ENCODE data around the gene ATP1A2. TPM values are rescaled to one million over a fixed set of nuclear protein-coding genes. Genes with fewer than 3 reads are reported as not detected.

Gene ATP1A2
- total and polyA plus RNA-seq, 10 of the 15 experiments (the other 5 are each of a cell fraction or from before 2014, with no cell fraction given) = 0.15 TPM; not detected in 9

DNA sequence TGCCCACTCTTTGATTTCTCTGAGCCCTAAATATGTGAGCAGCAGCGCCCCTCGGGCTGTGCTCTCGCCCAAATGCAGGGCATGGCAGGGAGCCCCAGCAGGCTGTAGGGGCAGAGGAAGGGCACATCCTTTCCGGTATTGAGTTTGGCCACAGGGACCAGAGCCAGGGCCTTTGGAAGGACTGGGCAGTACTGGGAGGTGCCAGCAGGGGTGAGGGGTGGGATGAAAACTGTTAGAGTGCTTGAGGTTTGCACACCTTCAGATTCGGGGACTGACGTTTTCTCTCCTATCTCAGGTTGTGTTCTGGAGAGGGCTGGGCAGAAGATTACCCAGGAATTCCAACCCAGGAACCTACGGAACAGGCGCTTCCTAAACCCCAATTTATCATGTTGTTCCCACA is 2.2 kb upstream of the ATP1A2 start:
- no peak overlapping the region for H3K9ac ChIP-seq (ENCODE audit: control insufficient read depth, insufficient read depth, low read length)
- ChIA-PET RAD21 (ENCODE audit: unreplicated experiment) (no interaction called here), SMC1A (ENCODE audit: uncharacterized antibody, unreplicated experiment) (no interaction called here), CTCF (no interaction called here), POLR2A (no interaction called here)
- ATAC-seq (no peak), FAIRE-seq (no peak), DNase-seq (ENCODE audit: low read depth, low spot score) (no peak)
- 35% methylated on average over 8 of the region's 8 CpGs for WGBS (ENCODE audit: insufficient coverage, insufficient replicate concordance, low lambda C conversion rate, missing lambda C conversion rate)
- H3K4me3 ChIP-seq = no peak overlapping the region
- H2AFZ ChIP-seq (ENCODE audit: control insufficient read depth, low read depth, low read length) = no peak overlapping the region
- H4K20me1 ChIP-seq (ENCODE audit: control insufficient read depth, insufficient read depth) = 0 out of 2 replicates have a peak, but pooled peaks cover 3% of the 10 kb centered on the region
- H3K4me2 ChIP-seq (ENCODE audit: control insufficient read depth, insufficient read depth) = no peak overlapping the region
- no peak overlapping the region for H3K27ac ChIP-seq (ENCODE audit: control insufficient read depth, insufficient read depth)
- H3K36me3 ChIP-seq (ENCODE audit: control insufficient read depth in 2 of 2, insufficient read depth in 2 of 2, low read length in 1 of 2) = no peaks in the 10 kb centered on the region
- TF ChIP-seq SMAD1 (IDR thresholded peaks at IDR 0.05; ENCODE audit: low read depth, partially characterized antibody) (no peak), ZNF217 (IDR thresholded peaks at IDR 0.05) (no peak), CHD1 (IDR thresholded peaks at IDR 0.05; ENCODE audit: low read depth, low read length) (no peak), NR2C1 (IDR thresholded peaks at IDR 0.05) (no peak)
- TF ChIP-seq, protein P1, sequence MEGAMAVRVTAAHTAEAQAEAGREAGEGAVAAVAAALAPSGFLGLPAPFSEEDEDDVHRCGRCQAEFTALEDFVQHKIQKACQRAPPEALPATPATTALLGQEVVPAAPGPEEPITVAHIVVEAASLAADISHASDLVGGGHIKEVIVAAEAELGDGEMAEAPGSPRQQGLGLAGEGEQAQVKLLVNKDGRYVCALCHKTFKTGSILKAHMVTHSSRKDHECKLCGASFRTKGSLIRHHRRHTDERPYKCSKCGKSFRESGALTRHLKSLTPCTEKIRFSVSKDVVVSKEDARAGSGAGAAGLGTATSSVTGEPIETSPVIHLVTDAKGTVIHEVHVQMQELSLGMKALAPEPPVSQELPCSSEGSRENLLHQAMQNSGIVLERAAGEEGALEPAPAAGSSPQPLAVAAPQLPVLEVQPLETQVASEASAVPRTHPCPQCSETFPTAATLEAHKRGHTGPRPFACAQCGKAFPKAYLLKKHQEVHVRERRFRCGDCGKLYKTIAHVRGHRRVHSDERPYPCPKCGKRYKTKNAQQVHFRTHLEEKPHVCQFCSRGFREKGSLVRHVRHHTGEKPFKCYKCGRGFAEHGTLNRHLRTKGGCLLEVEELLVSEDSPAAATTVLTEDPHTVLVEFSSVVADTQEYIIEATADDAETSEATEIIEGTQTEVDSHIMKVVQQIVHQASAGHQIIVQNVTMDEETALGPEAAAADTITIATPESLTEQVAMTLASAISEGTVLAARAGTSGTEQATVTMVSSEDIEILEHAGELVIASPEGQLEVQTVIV (IDR thresholded peaks at IDR 0.05; ENCODE audit: borderline replicate concordance, partially characterized antibody) = no peak
- no peaks in the 10 kb centered on the region for H3K4me1 ChIP-seq (ENCODE audit: control insufficient read depth, insufficient read depth, low read length)
- H3K9me3 ChIP-seq (replicated peaks; ENCODE audit: control insufficient read depth, insufficient read depth, low read length) = no peaks in the 10 kb centered on the region
- in situ Hi-C loops (cut with MboI) (no loop called here), intact Hi-C loops (cut with micrococcal nuclease; ENCODE audit: unreplicated experiment) (no loop called here)
- H3K79me2 ChIP-seq (ENCODE audit: control insufficient read depth, insufficient read depth, low read length) = no peaks in the 10 kb centered on the region
- H3K27me3 ChIP-seq (replicated peaks in 1 of 2; ENCODE audit: control insufficient read depth in 2 of 2, insufficient read depth in 2 of 2, low read length in 1 of 2) = peaks cover 0 to 5% of the 10 kb centered on the region in 2 experiments; a peak in 2 of 4 replicates
- BruUV-seq (replicated peaks) = no TSS peak

DNA sequence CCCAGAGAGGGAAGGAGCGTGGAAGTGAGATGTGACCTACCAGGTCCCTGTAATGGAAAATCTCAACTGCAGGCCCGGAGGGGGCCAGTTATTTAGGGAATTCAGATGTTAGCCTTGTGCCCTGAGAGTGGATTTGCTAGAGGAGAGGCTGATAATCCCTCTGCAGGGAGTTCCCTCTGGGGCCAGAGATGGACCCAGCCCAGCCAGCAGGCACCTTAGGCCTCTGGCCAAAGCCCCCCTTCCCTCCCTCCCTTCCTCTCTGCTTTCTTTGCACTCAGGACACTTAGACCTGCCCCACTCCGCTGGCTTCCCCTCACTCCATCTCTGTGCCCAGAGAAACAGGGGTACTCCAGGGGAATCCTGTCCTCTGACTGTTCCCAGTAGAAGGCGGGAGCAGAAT is 1.5 kb upstream of the ATP1A2 start:
- Histone ChIP-seq H3K27me3 (replicated peaks in 1 of 2; ENCODE audit: control insufficient read depth in 2 of 2, insufficient read depth in 2 of 2, low read length in 1 of 2) (peaks cover 0 to 7% of the 10 kb centered on the region in 2 experiments; a peak in 3 of 4 replicates), H2AFZ (ENCODE audit: control insufficient read depth, low read depth, low read length) (no peak overlapping the region), H3K9me3 (replicated peaks; ENCODE audit: control insufficient read depth, insufficient read depth, low read length) (no peaks in the 10 kb centered on the region), H3K79me2 (ENCODE audit: control insufficient read depth, insufficient read depth, low read length) (no peaks in the 10 kb centered on the region), H3K4me2 (ENCODE audit: control insufficient read depth, insufficient read depth) (no peak overlapping the region), H3K9ac (ENCODE audit: control insufficient read depth, insufficient read depth, low read length) (no peak overlapping the region), H3K4me3 (no peak overlapping the region), H3K4me1 (ENCODE audit: control insufficient read depth, insufficient read depth, low read length) (no peaks in the 10 kb centered on the region), H4K20me1 (ENCODE audit: control insufficient read depth, insufficient read depth) (0 out of 2 replicates have a peak, but pooled peaks cover 3% of the 10 kb centered on the region), H3K36me3 (ENCODE audit: control insufficient read depth in 2 of 2, insufficient read depth in 2 of 2, low read length in 1 of 2) (no peaks in the 10 kb centered on the region), H3K27ac (ENCODE audit: control insufficient read depth, insufficient read depth) (no peak overlapping the region)
- CTCF ChIA-PET = interaction anchor here (1.3 kb wide), 1 partner anchor 10 kb away, joined by 3 read pairs; no protein-coding TSS in a partner anchor
- no TSS peak for BruUV-seq (replicated peaks)
- POLR2A ChIA-PET = no interaction called here
- in situ Hi-C loops (cut with MboI) = no loop called here
- 29% methylated on average over 4 of the region's 4 CpGs for WGBS (ENCODE audit: insufficient coverage, insufficient replicate concordance, low lambda C conversion rate, missing lambda C conversion rate)
- SMC1A ChIA-PET (ENCODE audit: uncharacterized antibody, unreplicated experiment) = no interaction called here
- intact Hi-C loops (cut with micrococcal nuclease; ENCODE audit: unreplicated experiment) = no loop called here
- FAIRE-seq (no peak), DNase-seq (ENCODE audit: low read depth, low spot score) (no peak), ATAC-seq (no peak)
- RAD21 ChIA-PET (ENCODE audit: unreplicated experiment) = no interaction called here
- no peak for TF ChIP-seq YBX1 (IDR thresholded peaks at IDR 0.05)
- TF ChIP-seq RB1 (IDR thresholded peaks at IDR 0.05; ENCODE audit: borderline replicate concordance) = no peak
- TF ChIP-seq RBBP5 (conservative IDR thresholded peaks at IDR 0.05) = no peak
- TF ChIP-seq, protein P2, sequence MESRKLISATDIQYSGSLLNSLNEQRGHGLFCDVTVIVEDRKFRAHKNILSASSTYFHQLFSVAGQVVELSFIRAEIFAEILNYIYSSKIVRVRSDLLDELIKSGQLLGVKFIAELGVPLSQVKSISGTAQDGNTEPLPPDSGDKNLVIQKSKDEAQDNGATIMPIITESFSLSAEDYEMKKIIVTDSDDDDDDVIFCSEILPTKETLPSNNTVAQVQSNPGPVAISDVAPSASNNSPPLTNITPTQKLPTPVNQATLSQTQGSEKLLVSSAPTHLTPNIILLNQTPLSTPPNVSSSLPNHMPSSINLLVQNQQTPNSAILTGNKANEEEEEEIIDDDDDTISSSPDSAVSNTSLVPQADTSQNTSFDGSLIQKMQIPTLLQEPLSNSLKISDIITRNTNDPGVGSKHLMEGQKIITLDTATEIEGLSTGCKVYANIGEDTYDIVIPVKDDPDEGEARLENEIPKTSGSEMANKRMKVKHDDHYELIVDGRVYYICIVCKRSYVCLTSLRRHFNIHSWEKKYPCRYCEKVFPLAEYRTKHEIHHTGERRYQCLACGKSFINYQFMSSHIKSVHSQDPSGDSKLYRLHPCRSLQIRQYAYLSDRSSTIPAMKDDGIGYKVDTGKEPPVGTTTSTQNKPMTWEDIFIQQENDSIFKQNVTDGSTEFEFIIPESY (IDR thresholded peaks at IDR 0.05) = no peak
- TF ChIP-seq BHLHE40 (IDR thresholded peaks at IDR 0.05; ENCODE audit: borderline replicate concordance in 1 of 2, low read depth in 2 of 2, low read length in 1 of 2) = no peak
- TF ChIP-seq, protein P3, sequence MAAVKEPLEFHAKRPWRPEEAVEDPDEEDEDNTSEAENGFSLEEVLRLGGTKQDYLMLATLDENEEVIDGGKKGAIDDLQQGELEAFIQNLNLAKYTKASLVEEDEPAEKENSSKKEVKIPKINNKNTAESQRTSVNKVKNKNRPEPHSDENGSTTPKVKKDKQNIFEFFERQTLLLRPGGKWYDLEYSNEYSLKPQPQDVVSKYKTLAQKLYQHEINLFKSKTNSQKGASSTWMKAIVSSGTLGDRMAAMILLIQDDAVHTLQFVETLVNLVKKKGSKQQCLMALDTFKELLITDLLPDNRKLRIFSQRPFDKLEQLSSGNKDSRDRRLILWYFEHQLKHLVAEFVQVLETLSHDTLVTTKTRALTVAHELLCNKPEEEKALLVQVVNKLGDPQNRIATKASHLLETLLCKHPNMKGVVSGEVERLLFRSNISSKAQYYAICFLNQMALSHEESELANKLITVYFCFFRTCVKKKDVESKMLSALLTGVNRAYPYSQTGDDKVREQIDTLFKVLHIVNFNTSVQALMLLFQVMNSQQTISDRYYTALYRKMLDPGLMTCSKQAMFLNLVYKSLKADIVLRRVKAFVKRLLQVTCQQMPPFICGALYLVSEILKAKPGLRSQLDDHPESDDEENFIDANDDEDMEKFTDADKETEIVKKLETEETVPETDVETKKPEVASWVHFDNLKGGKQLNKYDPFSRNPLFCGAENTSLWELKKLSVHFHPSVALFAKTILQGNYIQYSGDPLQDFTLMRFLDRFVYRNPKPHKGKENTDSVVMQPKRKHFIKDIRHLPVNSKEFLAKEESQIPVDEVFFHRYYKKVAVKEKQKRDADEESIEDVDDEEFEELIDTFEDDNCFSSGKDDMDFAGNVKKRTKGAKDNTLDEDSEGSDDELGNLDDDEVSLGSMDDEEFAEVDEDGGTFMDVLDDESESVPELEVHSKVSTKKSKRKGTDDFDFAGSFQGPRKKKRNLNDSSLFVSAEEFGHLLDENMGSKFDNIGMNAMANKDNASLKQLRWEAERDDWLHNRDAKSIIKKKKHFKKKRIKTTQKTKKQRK (IDR thresholded peaks at IDR 0.05; ENCODE audit: low read depth, low read length) = no peak
